Smooth muscle cell (in vitro differentiated cells): ENCODE measurements around the gene ADAMTS18. TPM values are rescaled to one million over a fixed set of nuclear protein-coding genes. Genes with fewer than 3 reads are reported as not detected.

Experiments used
- DNase-seq: peaks from one replicate; lab custom pipeline; 2025; ENCODE audit not compliant: unreplicated experiment; lab: John Stamatoyannopoulos, UW
- H2AFZ ChIP-seq: fragments of 200-600 bp; sonication (generic); 2 replicates; pipeline ENCODE4 v1.6.0; 2016; ENCODE audit warnings: antibody characterized with exemption, low read depth, mild to moderate bottlenecking
- H3F3A ChIP-seq: fragments of 200-600 bp; sonication (generic); 2 replicates; pipeline ENCODE4 v1.6.0; 2017; ENCODE audit warnings: antibody characterized with exemption, low read depth
- H3K27ac ChIP-seq: fragments of 200-600 bp; sonication (generic); 2 replicates; pipeline ENCODE4 v1.5.1; 2016; ENCODE audit warnings: low read depth, mild to moderate bottlenecking
- H3K27me3 ChIP-seq: fragments of 200-600 bp; sonication (generic); 2 replicates; pipeline ENCODE4 v1.6.1; 2016; ENCODE audit warnings: low read depth, mild to moderate bottlenecking
- H3K36me3 ChIP-seq: fragments of 200-600 bp; sonication (generic); 2 replicates; pipeline ENCODE4 v1.5.1; 2016; ENCODE audit warnings: low read depth
- H3K4me1 ChIP-seq: fragments of 200-600 bp; sonication (generic); 2 replicates; pipeline ENCODE4 v1.5.1; 2016; ENCODE audit warnings: low read depth
- H3K4me2 ChIP-seq: fragments of 200-600 bp; sonication (generic); 2 replicates; pipeline ENCODE4 v1.6.0; 2016; ENCODE audit warnings: mild to moderate bottlenecking
- H3K4me3 ChIP-seq: fragments of 200-600 bp; sonication (generic); 2 replicates; pipeline ENCODE4 v1.5.1; 2016; ENCODE audit warnings: mild to moderate bottlenecking
- H3K79me2 ChIP-seq: fragments of 200-600 bp; sonication (generic); 2 replicates; pipeline ENCODE4 v1.6.0; 2016; ENCODE audit warnings: low read depth, mild to moderate bottlenecking
- H3K9ac ChIP-seq: fragments of 200-600 bp; sonication (generic); 2 replicates; pipeline ENCODE4 v1.6.0; 2016; ENCODE audit warnings: low read depth
- H3K9me3 ChIP-seq: fragments of 200-600 bp; sonication (generic); replicated peaks from 2 replicates; pipeline ENCODE4 v1.5.1; 2016; ENCODE audit warnings: low read depth
- H4K20me1 ChIP-seq: fragments of 200-600 bp; sonication (generic); 2 replicates; pipeline ENCODE4 v1.6.0; 2016; ENCODE audit warnings: low read depth
- WGBS: methylation state at CpG from one replicate; pipeline ENCODE4 v1.1.7; 2016; ENCODE audit warnings: low lambda C conversion rate; 5-methylcytosine and 5-hydroxymethylcytosine counted together
- polyA plus RNA-seq: library from polyadenylated mRNA; unstranded; fragments of >200 nt; fragmentation: Nextera tagmentation; extraction: Ambion mirVana; gene quantifications from 2 replicates; pipeline ENCODE4 v1.2.1, GENCODE V29; 2016
- total RNA-seq: library from RNA; depleted of rRNA; stranded (reverse); fragments of >200 nt; gene quantifications from 2 replicates; pipeline ENCODE4 v1.2.3, GENCODE V29; 2014
- TF ChIP-seq, protein P1 (sequence below): fragments of 200-600 bp; sonication (generic); IDR thresholded peaks from 2 replicates; pipeline ENCODE4 v1.5.1; 2017; ENCODE audit warnings: borderline replicate concordance, mild to moderate bottlenecking, antibody characterized with exemption; ENCODE audit not compliant: insufficient read depth, poor library complexity, severe bottlenecking

Gene ADAMTS18
- total and polyA plus RNA-seq, 2 experiments from 2014 or later = 0.05 to 4.4 TPM

DNA sequence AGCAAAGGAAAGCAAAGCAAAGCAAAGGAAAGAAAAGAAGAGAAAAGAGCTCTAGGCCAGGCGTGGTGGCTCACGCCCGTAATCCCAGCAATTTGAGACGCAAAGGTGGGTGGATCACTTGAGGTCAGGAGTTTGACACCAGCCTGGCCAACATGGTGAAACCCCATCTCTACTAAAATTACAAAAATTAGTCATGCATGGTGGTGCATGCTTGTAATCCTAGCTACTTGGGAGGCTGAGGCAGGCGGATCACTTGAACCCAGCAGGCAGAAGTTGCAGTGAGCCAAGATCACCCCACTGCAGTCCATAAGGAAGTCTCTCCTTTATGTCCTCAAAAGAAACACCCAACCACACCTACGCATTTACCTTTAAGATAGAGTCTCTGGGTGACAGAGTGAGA lies 70.1 kb downstream of the ADAMTS18 start:
- Histone ChIP-seq H2AFZ (no peak overlapping the region), H3K9ac (no peak overlapping the region), H3K4me1 (no peaks in the 10 kb centered on the region), H3K9me3 (no peaks in the 10 kb centered on the region), H3K4me2 (no peak overlapping the region), H4K20me1 (no peaks in the 10 kb centered on the region), H3K27ac (no peak overlapping the region), H3K36me3 (no peaks in the 10 kb centered on the region), H3K27me3 (no peaks in the 10 kb centered on the region), H3K4me3 (no peak overlapping the region), H3K79me2 (no peaks in the 10 kb centered on the region), H3F3A (no peaks in the 10 kb centered on the region)
- DNase-seq = no peak
- TF ChIP-seq, protein P1, sequence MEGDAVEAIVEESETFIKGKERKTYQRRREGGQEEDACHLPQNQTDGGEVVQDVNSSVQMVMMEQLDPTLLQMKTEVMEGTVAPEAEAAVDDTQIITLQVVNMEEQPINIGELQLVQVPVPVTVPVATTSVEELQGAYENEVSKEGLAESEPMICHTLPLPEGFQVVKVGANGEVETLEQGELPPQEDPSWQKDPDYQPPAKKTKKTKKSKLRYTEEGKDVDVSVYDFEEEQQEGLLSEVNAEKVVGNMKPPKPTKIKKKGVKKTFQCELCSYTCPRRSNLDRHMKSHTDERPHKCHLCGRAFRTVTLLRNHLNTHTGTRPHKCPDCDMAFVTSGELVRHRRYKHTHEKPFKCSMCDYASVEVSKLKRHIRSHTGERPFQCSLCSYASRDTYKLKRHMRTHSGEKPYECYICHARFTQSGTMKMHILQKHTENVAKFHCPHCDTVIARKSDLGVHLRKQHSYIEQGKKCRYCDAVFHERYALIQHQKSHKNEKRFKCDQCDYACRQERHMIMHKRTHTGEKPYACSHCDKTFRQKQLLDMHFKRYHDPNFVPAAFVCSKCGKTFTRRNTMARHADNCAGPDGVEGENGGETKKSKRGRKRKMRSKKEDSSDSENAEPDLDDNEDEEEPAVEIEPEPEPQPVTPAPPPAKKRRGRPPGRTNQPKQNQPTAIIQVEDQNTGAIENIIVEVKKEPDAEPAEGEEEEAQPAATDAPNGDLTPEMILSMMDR = no peak
- WGBS = 83% methylated on average over 6 of the region's 6 CpGs

DNA sequence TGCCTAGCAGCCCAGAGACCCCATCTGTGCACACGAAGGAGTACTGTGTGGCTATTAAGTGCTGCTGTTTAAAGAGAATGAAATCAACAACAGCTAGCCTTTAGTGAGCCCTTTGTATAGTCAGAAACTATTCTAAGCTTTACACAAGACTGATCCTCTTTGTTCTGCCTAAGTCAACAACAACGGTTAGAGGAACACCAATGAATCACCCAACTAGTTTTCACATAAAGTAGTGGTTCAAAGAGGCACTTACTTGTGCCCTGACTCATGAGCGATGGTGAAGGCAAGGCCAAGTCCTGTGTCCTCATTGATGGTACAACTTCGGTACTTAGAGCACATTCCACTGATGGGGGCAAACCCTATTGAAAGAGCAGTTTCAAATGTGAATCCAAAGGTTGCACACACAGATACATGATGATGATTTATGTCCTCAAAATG lies 75.8 kb downstream of the ADAMTS18 start:
- Histone ChIP-seq H3K36me3 (no peaks in the 10 kb centered on the region), H3K9me3 (no peaks in the 10 kb centered on the region), H2AFZ (no peak overlapping the region), H3K27me3 (no peaks in the 10 kb centered on the region), H3K27ac (no peak overlapping the region), H3F3A (no peaks in the 10 kb centered on the region), H4K20me1 (no peaks in the 10 kb centered on the region), H3K4me3 (no peak overlapping the region), H3K79me2 (no peaks in the 10 kb centered on the region), H3K4me1 (peaks cover 3% of the 10 kb centered on the region), H3K9ac (no peak overlapping the region), H3K4me2 (no peak overlapping the region)
- 36% methylated on average over 4 of the region's 4 CpGs for WGBS
- TF ChIP-seq, protein P1 = no peak
- DNase-seq = no peak

DNA sequence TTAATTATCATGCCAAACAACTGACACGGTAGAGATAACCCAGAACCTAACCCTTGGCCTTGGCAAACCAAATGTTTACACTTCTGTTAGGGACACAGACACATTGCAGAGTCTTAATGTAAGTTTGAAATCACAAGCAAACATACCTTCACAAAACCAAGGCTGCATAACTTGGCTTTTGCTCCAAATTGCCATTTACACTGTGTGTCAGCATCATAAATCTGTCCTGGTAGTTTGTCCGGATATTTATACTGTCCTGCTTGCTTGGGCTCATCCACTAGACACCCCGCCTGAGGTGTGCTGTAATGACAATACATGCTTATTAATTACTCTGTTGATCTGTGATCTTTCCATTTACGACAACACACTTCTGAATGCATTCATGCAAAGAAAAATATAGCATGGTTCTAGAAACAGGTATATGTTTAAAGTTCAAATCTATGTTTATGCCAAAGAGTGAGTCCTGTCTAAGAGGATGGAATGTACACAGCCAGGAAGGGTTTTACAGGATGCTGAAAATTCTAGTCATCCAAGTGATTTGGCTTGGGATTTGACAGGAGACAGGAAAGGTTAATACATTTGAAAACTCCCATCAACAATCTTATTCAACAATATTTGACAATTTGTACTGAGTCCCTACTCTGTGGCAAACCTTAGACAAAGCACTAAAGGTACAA lies 81.1 kb downstream of the ADAMTS18 start:
- Histone ChIP-seq H3K27me3 (no peaks in the 10 kb centered on the region), H3K36me3 (no peaks in the 10 kb centered on the region), H3K4me3 (no peak overlapping the region), H3K4me1 (peaks cover 2% of the 10 kb centered on the region), H3K4me2 (no peak overlapping the region), H3K9me3 (no peaks in the 10 kb centered on the region), H4K20me1 (no peaks in the 10 kb centered on the region), H3K27ac (no peak overlapping the region), H3F3A (no peaks in the 10 kb centered on the region), H3K9ac (no peak overlapping the region), H2AFZ (no peak overlapping the region), H3K79me2 (no peaks in the 10 kb centered on the region)
- no peak for DNase-seq
- WGBS = 61% methylated on average over 4 of the region's 4 CpGs
- TF ChIP-seq, protein P1 = no peak

DNA sequence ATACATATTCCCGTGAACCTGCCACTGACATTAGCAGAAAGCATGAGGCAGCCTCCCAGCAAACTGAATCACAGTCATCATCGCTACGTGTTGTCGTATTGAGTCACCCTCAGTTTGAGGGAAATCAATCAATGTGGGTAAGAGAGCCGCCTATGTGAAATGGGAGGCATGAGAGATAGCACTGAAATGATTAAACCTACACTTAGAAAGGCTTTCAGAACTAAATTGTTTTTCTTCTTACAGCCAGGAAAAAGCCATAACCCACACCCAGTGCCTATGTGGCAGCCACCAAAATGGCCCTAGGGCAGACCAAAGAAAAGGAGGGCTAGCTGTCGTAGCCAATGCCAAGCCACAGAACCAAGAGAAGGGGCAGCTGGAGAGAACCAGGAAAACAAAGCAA lies 90.5 kb downstream of the ADAMTS18 start:
- Histone ChIP-seq H3K27me3 (no peaks in the 10 kb centered on the region), H3K4me1 (no peaks in the 10 kb centered on the region), H2AFZ (no peak overlapping the region), H3K4me2 (no peak overlapping the region), H3K4me3 (no peak overlapping the region), H3K36me3 (no peaks in the 10 kb centered on the region), H3K79me2 (no peaks in the 10 kb centered on the region), H3F3A (no peaks in the 10 kb centered on the region), H3K27ac (no peak overlapping the region), H3K9me3 (no peaks in the 10 kb centered on the region), H3K9ac (no peak overlapping the region), H4K20me1 (no peaks in the 10 kb centered on the region)
- TF ChIP-seq, protein P1 = no peak
- no peak for DNase-seq
- WGBS = 73% methylated on average over 6 of the region's 6 CpGs
